T-cell (primary cell): ENCODE measurements around the gene ZC3H11A. TPM values are rescaled to one million over a fixed set of nuclear protein-coding genes. Genes with fewer than 3 reads are reported as not detected.
A peak's percentile ranks its signal among the peaks of the same experiment; 100 is the strongest.
"Not testable (repeated sequence)": the region's sequence is repeated elsewhere in the genome, so short reads cannot be mapped to it uniquely, and the experiment has no call there.

Experiments
- ATAC-seq, 4 experiments: fragments of 200-7000 bp in 3 of 4; fragments of 150-1000 bp in 1 of 4; cut with Tn5 transposase; replicated peaks in 1 of 4; 1 replicate in 3 of 4; 2 replicates in 1 of 4; pipeline ENCODE4 v1.10.0; 2021; ENCODE audit warnings: moderate library complexity in 3 of 4, mild to moderate bottlenecking in 2 of 4, moderate number of reproducible peaks in 1 of 4
- CTCF ChIA-PET, 2 donors: fragments of 300-600 bp; sonication (Branson Sonifier 250); formaldehyde crosslinking; loops; one replicate each; lab custom pipeline; 2022; ENCODE audit warnings: antibody characterized with exemption in 2 of 2; lab: Charles Lee
- POLR2A ChIA-PET, 2 donors: fragments of 300-600 bp; sonication (Branson Sonifier 250); formaldehyde crosslinking; loops; one replicate each; lab custom pipeline; 2022; ENCODE audit warnings: antibody characterized with exemption in 2 of 2; lab: Charles Lee
- DNase-seq, 35 experiments: peaks; one replicate each; pipeline versions ENCODE4 v3.0.0 to v3.0.0-alpha.2; 2013 to 2023
- H3K27ac ChIP-seq: one replicate; pipeline ENCODE4 v1.5.1; 2013; ENCODE audit warnings: low read length
- H3K27me3 ChIP-seq, 2 experiments: replicated peaks in 1 of 2; 1 replicate in 1 of 2; 2 replicates in 1 of 2; pipeline versions ENCODE4 v1.6.1 to v1.7.0; 2013; ENCODE audit warnings: low read length in 1 of 2, mixed read lengths in 1 of 2; ENCODE audit not compliant: control insufficient read depth in 2 of 2, insufficient read depth in 2 of 2; ENCODE audit errors: extremely low read depth in 1 of 2
- H3K36me3 ChIP-seq, 2 donors: 1 replicate in 1 of 2; 2 replicates in 1 of 2; pipeline versions ENCODE4 v1.6.1 to v1.7.0; 2013; ENCODE audit warnings: low read length in 1 of 2; ENCODE audit not compliant: control insufficient read depth in 2 of 2, insufficient read depth in 1 of 2; ENCODE audit errors: extremely low read depth in 1 of 2
- H3K4me1 ChIP-seq, 2 experiments: 1 replicate in 1 of 2; 2 replicates in 1 of 2; pipeline versions ENCODE4 v1.6.1 to v1.7.0; 2013; ENCODE audit warnings: low read length in 2 of 2, mixed read lengths in 1 of 2; ENCODE audit not compliant: insufficient read depth in 2 of 2, control insufficient read depth in 1 of 2; ENCODE audit errors: extremely low read depth in 1 of 2
- H3K4me3 ChIP-seq, 2 donors: 1 replicate in 1 of 2; 2 replicates in 1 of 2; pipeline versions ENCODE4 v1.5.1 to v1.7.0; 2013; ENCODE audit warnings: mild to moderate bottlenecking in 2 of 2, low read length in 1 of 2, moderate library complexity in 1 of 2; ENCODE audit not compliant: control insufficient read depth in 1 of 2; ENCODE audit errors: extremely low read depth in 1 of 2
- H3K9me3 ChIP-seq: 2 replicates; pipeline ENCODE4 v1.7.0; 2013
- H3K27ac Mint-ChIP-seq, 2 donors: one replicate each; pipeline ENCODE4 v1.8.0; 2020 to 2021; ENCODE audit warnings: mild to moderate bottlenecking in 2 of 2, mixed read lengths in 2 of 2
- H3K27me3 Mint-ChIP-seq, 2 donors: one replicate each; pipeline ENCODE4 v1.8.0; 2021 to 2022; ENCODE audit warnings: mixed read lengths in 2 of 2
- H3K36me3 Mint-ChIP-seq: one replicate; pipeline ENCODE4 v1.8.0; 2021; ENCODE audit warnings: mixed read lengths
- H3K4me1 Mint-ChIP-seq, 3 donors: one replicate each; pipeline ENCODE4 v1.8.0; 2020 to 2022; ENCODE audit warnings: mixed read lengths in 3 of 3, mild to moderate bottlenecking in 1 of 3
- H3K4me3 Mint-ChIP-seq, 3 donors: one replicate each; pipeline ENCODE4 v1.8.0; 2020 to 2022; ENCODE audit warnings: mild to moderate bottlenecking in 3 of 3, mixed read lengths in 3 of 3, moderate library complexity in 3 of 3
- H3K9me3 Mint-ChIP-seq, 3 donors: one replicate each; pipeline ENCODE4 v1.8.0; 2020 to 2022; ENCODE audit warnings: mixed read lengths in 3 of 3
- WGBS: methylation state at CpG from one replicate; pipeline ENCODE4 v1.1.5; 2013; ENCODE audit warnings: missing lambda C conversion rate; ENCODE audit not compliant: insufficient coverage; 5-methylcytosine and 5-hydroxymethylcytosine counted together
- total RNA-seq, 35 experiments: library from RNA in 6 of 35; stranded (reverse) in 6 of 35; fragments of 120-200 nt in 1 of 35; gene quantifications; one replicate each; pipeline versions ENCODE4 v1.2.1 to v1.2.4 and lab custom pipeline; 2013 to 2026

ZC3H11A gene
- total RNA-seq, 5 donors from 2014 or later (not counting 1 experiment from before 2014, with no cell fraction given), result 85.6 to 111 (median 95.8) TPM

- Histone ChIP-seq H3K9me3 (no peaks in the 10 kb centered on the region), H3K27me3 (no peaks in the 10 kb centered on the region), H3K27ac (peak overlapping the region; percentile 47), H3K36me3 (no peaks in the 10 kb centered on the region), H3K4me1 (peaks cover 6 to 32% of the 10 kb centered on the region in 2 experiments), H3K4me3 (no peak overlapping the region)
- 50% methylated on average over 1 of the region's 4 CpGs for WGBS
- Mint-ChIP-seq H3K27ac (peak overlapping the region; percentile 46 to 61), H3K4me3 (peak overlapping the region in 2 of 3 donors; percentile 7 to 24), H3K36me3 (no peaks in the 10 kb centered on the region), H3K4me1 (peaks cover 31 to 37% (median 33%) of the 10 kb centered on the region in 3 donors), H3K9me3 (no peaks in the 10 kb centered on the region), H3K27me3 (no peaks in the 10 kb centered on the region)
- peak in 1 of 35 experiments; percentile 41 for DNase-seq
- CTCF ChIA-PET, result no interaction called here
- no peak for ATAC-seq
- POLR2A ChIA-PET, result interaction anchor here in 1 of 2 donors (0.7 kb wide), 1 partner anchor 735 kb away, joined by 3 read pairs; no protein-coding TSS in a partner anchor
These were observed 39.4 kb upstream of the ZC3H11A start for GRCh38 chr1:203756036-203756435.

- not testable (repeated sequence) for H3K9me3 Mint-ChIP-seq, H3K27me3 Mint-ChIP-seq, H3K27me3 ChIP-seq, H3K36me3 Mint-ChIP-seq, DNase-seq, ATAC-seq, H3K4me3 ChIP-seq, H3K4me3 Mint-ChIP-seq, H3K36me3 ChIP-seq, H3K27ac ChIP-seq, H3K9me3 ChIP-seq
- CTCF ChIA-PET, result interaction anchor here in 1 of 2 donors (0.7 kb wide), 1 partner anchor 20 kb away, joined by 3 read pairs; no protein-coding TSS in a partner anchor
- POLR2A ChIA-PET, result interaction anchor here in 1 of 2 donors (0.6 kb wide), 1 partner anchor 411 kb away, joined by 3 read pairs; no protein-coding TSS in a partner anchor
- H3K4me1 ChIP-seq, result peaks cover 10 to 45% of the 10 kb centered on the region in 2 experiments
- WGBS, result 100% methylated on average over 1 of the region's 2 CpGs
- Mint-ChIP-seq H3K27ac (peak overlapping the region in 1 of 2 donors; percentile 74), H3K4me1 (peaks cover 38 to 46% (median 39%) of the 10 kb centered on the region in 3 donors)
These were observed 36.7 kb upstream of the ZC3H11A start for GRCh38 chr1:203758749-203759148.

- Histone ChIP-seq H3K4me3 (no peak overlapping the region), H3K36me3 (no peaks in the 10 kb centered on the region), H3K27me3 (no peaks in the 10 kb centered on the region), H3K9me3 (no peaks in the 10 kb centered on the region), H3K27ac (no peak overlapping the region), H3K4me1 (peaks cover 14 to 39% of the 10 kb centered on the region in 2 experiments)
- Mint-ChIP-seq H3K9me3 (no peaks in the 10 kb centered on the region), H3K4me3 (no peak overlapping the region), H3K27me3 (no peaks in the 10 kb centered on the region), H3K4me1 (peaks cover 38 to 49% (median 43%) of the 10 kb centered on the region in 3 donors), H3K27ac (peak overlapping the region; percentile 27 to 41), H3K36me3 (no peaks in the 10 kb centered on the region)
- WGBS, result 100% methylated on average over 1 of the region's 3 CpGs
- no peak for DNase-seq
- ChIA-PET CTCF (interaction anchor here in 1 of 2 donors (0.7 kb wide), 1 partner anchor 54 kb away, joined by 3 read pairs; no protein-coding TSS in a partner anchor), POLR2A (interaction anchor here in 1 of 2 donors (0.6 kb wide), 1 partner anchor 688 kb away, joined by 3 read pairs; no protein-coding TSS in a partner anchor)
- ATAC-seq, result no peak
These were observed 34.9 kb upstream of the ZC3H11A start for GRCh38 chr1:203760506-203760905.

- ATAC-seq, H3K27me3 ChIP-seq, POLR2A ChIA-PET, H3K9me3 Mint-ChIP-seq, CTCF ChIA-PET, H3K9me3 ChIP-seq, H3K36me3 ChIP-seq, H3K36me3 Mint-ChIP-seq, DNase-seq, H3K27me3 Mint-ChIP-seq, H3K4me3 ChIP-seq, H3K4me3 Mint-ChIP-seq: not testable (repeated sequence)
- H3K4me1 Mint-ChIP-seq, result peaks cover 37 to 46% (median 39%) of the 10 kb centered on the region in 3 donors
- H3K4me1 ChIP-seq, result peaks cover 18 to 36% of the 10 kb centered on the region in 2 experiments
- H3K27ac ChIP-seq, result peak overlapping the region; percentile 66
- H3K27ac Mint-ChIP-seq, result peak overlapping the region; percentile 98 to 99
- 95% methylated on average over 5 of the region's 7 CpGs for WGBS
These were observed 33.5 kb upstream of the ZC3H11A start for GRCh38 chr1:203761958-203762357.

GRCh38 chr1:203763505-203763904 lies 31.9 kb upstream of the ZC3H11A start:
- no CpG with 5 or more reads among the region's 1 CpG for WGBS
- DNase-seq (no peak), ATAC-seq (no peak)
- H3K4me3 ChIP-seq, result no peak overlapping the region
- no peaks in the 10 kb centered on the region for H3K9me3 ChIP-seq
- peak overlapping the region; percentile 87 for H3K27ac ChIP-seq
- no peaks in the 10 kb centered on the region for H3K27me3 ChIP-seq
- Mint-ChIP-seq H3K4me1 (peaks cover 47 to 60% (median 50%) of the 10 kb centered on the region in 3 donors), H3K4me3 (peak overlapping the region in 2 of 3 donors; percentile 21 to 95), H3K27me3 (no peaks in the 10 kb centered on the region), H3K27ac (peak overlapping the region; percentile 98 to 99), H3K36me3 (peaks cover 4% of the 10 kb centered on the region), H3K9me3 (no peaks in the 10 kb centered on the region)
- peaks cover 0 to 6% of the 10 kb centered on the region in 2 donors for H3K36me3 ChIP-seq
- ChIA-PET POLR2A (interaction anchor here in 1 of 2 donors (0.6 kb wide), 1 partner anchor 120 kb away, joined by 6 read pairs; no protein-coding TSS in a partner anchor), CTCF (interaction anchor here in 1 of 2 donors (0.7 kb wide), 1 partner anchor 311 kb away, joined by 4 read pairs; no protein-coding TSS in a partner anchor)
- H3K4me1 ChIP-seq, result peaks cover 18 to 51% of the 10 kb centered on the region in 2 experiments

- no peaks in the 10 kb centered on the region for H3K9me3 Mint-ChIP-seq
- Histone ChIP-seq H3K4me1 (peaks cover 18 to 57% of the 10 kb centered on the region in 2 experiments), H3K36me3 (peaks cover 0 to 10% of the 10 kb centered on the region in 2 donors), H3K27ac (peak overlapping the region; percentile 87), H3K4me3 (peak overlapping the region; percentile 64 to 68), H3K27me3 (no peaks in the 10 kb centered on the region), H3K9me3 (no peaks in the 10 kb centered on the region)
- peak overlapping the region; percentile 98 to 99 for H3K27ac Mint-ChIP-seq
- DNase-seq (no peak), ATAC-seq (peak; percentile 1 to 19 (median 6))
- ChIA-PET POLR2A (interaction anchor here (0.6 to 1.1 kb wide), 10 partner anchors 10 to 251 kb away, joined by 3 to 6 read pairs (median 3); partner anchors contain the start of gene ATP2B4 (in 1 of the 2)), CTCF (interaction anchor here (0.5 to 1.5 kb wide), 8 partner anchors 20 to 477 kb away, joined by 3 to 8 read pairs (median 4); partner anchors contain the start of gene ATP2B4 (in 1 of the 2))
- H3K4me3 Mint-ChIP-seq, result peak overlapping the region; percentile 95 to 97 (median 95)
- WGBS, result 0% methylated on average over 1 of the region's 3 CpGs
- peaks cover 9% of the 10 kb centered on the region for H3K36me3 Mint-ChIP-seq
- H3K27me3 Mint-ChIP-seq, result no peaks in the 10 kb centered on the region
- H3K4me1 Mint-ChIP-seq, result peaks cover 48 to 66% (median 59%) of the 10 kb centered on the region in 3 donors
These were observed 31.1 kb upstream of the ZC3H11A start for GRCh38 chr1:203764105-203765028.
